Smooth muscle cell (in vitro differentiated cells): ENCODE results near the gene DDX56. TPM values are rescaled to one million over a fixed set of nuclear protein-coding genes. Genes with fewer than 3 reads are reported as not detected.

Experiments used
- polyA plus RNA-seq: library from polyadenylated mRNA; unstranded; fragments of >200 nt; fragmentation: Nextera tagmentation; extraction: Ambion mirVana; gene quantifications from 2 replicates; pipeline ENCODE4 v1.2.1, GENCODE V29; 2016
- total RNA-seq: library from RNA; depleted of rRNA; stranded (reverse); fragments of >200 nt; gene quantifications from 2 replicates; pipeline ENCODE4 v1.2.3, GENCODE V29; 2014

DDX56 gene
- total and polyA plus RNA-seq, 2 experiments from 2014 or later = 43.2 to 64.5 TPM

Other genes with a start within 250 kb of the DDX56 start
- not detected in 2 replicates for gene CAMK2B, start 248.3 kb downstream of the DDX56 start, total RNA-seq
- not detected in 2 replicates for gene CAMK2B, start 248.3 kb downstream of the DDX56 start, polyA plus RNA-seq
- 27.9 and 32.2 TPM in 2 replicates for gene NUDCD3, start 83.2 kb downstream of the DDX56 start, total RNA-seq
- 56.3 and 67.5 TPM in 2 replicates for gene NUDCD3, start 83.2 kb downstream of the DDX56 start, polyA plus RNA-seq
- 0.04 TPM in 1 of 2 replicates, not detected in the other for gene NPC1L1, start 32.6 kb downstream of the DDX56 start, total RNA-seq
- 0.04 and 0.25 TPM in 2 replicates for gene NPC1L1, start 32.6 kb downstream of the DDX56 start, polyA plus RNA-seq
- gene TMED4, start 8.3 kb upstream of the DDX56 start, total RNA-seq = 50.8 and 83.5 TPM in 2 replicates
- 38.4 and 48.7 TPM in 2 replicates for gene TMED4, start 8.3 kb upstream of the DDX56 start, polyA plus RNA-seq
- gene OGDH, start 32.7 kb upstream of the DDX56 start, total RNA-seq = 23.4 and 34.2 TPM in 2 replicates
- 31.0 and 32.6 TPM in 2 replicates for gene OGDH, start 32.7 kb upstream of the DDX56 start, polyA plus RNA-seq
- gene ZMIZ2, start 174.9 kb upstream of the DDX56 start, total RNA-seq = 5.7 and 8.8 TPM in 2 replicates
- gene ZMIZ2, start 174.9 kb upstream of the DDX56 start, polyA plus RNA-seq = 17.2 and 34.8 TPM in 2 replicates
- 3,153 and 3,434 TPM in 2 replicates for gene PPIA, start 222.8 kb upstream of the DDX56 start, total RNA-seq
- 2,853 and 2,990 TPM in 2 replicates for gene PPIA, start 222.8 kb upstream of the DDX56 start, polyA plus RNA-seq